ENCODE results near the gene DUSP28. TPM values are rescaled to one million over a fixed set of nuclear protein-coding genes. Genes with fewer than 3 reads are reported as not detected.

The DUSP28 gene
- total RNA-seq, 1 experiment from 2014 or later: 8.6 TPM

- no peaks in the 10 kb centered on the region for H3K27me3 ChIP-seq (replicated peaks)
- H3K9me3 ChIP-seq (replicated peaks): no peaks in the 10 kb centered on the region
- no peak overlapping the region for H3K27ac ChIP-seq
- no peak overlapping the region for H3K4me3 ChIP-seq
- H3K36me3 ChIP-seq: peaks cover 59% of the 10 kb centered on the region
- DNase-seq (ENCODE audit: low read depth in 1 of 2, low spot score in 2 of 2): no peak
- H3K4me1 ChIP-seq (replicated peaks): peaks cover 9% of the 10 kb centered on the region
Observed at GRCh38 chr2:240576436-240577205, 16.5 kb downstream of the DUSP28 start.

- no peaks in the 10 kb centered on the region for H3K27me3 ChIP-seq (replicated peaks)
- H3K9me3 ChIP-seq (replicated peaks): no peaks in the 10 kb centered on the region
- H3K36me3 ChIP-seq: peaks cover 59% of the 10 kb centered on the region
- peaks cover 9% of the 10 kb centered on the region for H3K4me1 ChIP-seq (replicated peaks)
- DNase-seq (ENCODE audit: low read depth in 1 of 2, low spot score in 2 of 2): no peak
- H3K4me3 ChIP-seq: no peak overlapping the region
- H3K27ac ChIP-seq: no peak overlapping the region
Observed at GRCh38 chr2:240577281-240578109, 17.3 kb downstream of the DUSP28 start.

- H3K27ac ChIP-seq: no peak overlapping the region
- H3K27me3 ChIP-seq (replicated peaks): no peaks in the 10 kb centered on the region
- H3K36me3 ChIP-seq: peaks cover 59% of the 10 kb centered on the region
- DNase-seq (ENCODE audit: low read depth in 1 of 2, low spot score in 2 of 2): no peak
- no peak overlapping the region for H3K4me3 ChIP-seq
- peaks cover 9% of the 10 kb centered on the region for H3K4me1 ChIP-seq (replicated peaks)
- no peaks in the 10 kb centered on the region for H3K9me3 ChIP-seq (replicated peaks)
Observed at GRCh38 chr2:240578110-240578450, 17.9 kb downstream of the DUSP28 start.

GRCh38 chr2:240578488-240578887 lies 18.3 kb downstream of the DUSP28 start:
- DNase-seq (ENCODE audit: low read depth in 1 of 2, low spot score in 2 of 2): no peak
- no peaks in the 10 kb centered on the region for H3K27me3 ChIP-seq (replicated peaks)
- no peaks in the 10 kb centered on the region for H3K9me3 ChIP-seq (replicated peaks)
- H3K4me3 ChIP-seq: no peak overlapping the region
- peaks cover 59% of the 10 kb centered on the region for H3K36me3 ChIP-seq
- H3K27ac ChIP-seq: no peak overlapping the region
- peaks cover 9% of the 10 kb centered on the region for H3K4me1 ChIP-seq (replicated peaks)

- peaks cover 62% of the 10 kb centered on the region for H3K36me3 ChIP-seq
- peaks cover 9% of the 10 kb centered on the region for H3K4me1 ChIP-seq (replicated peaks)
- H3K27me3 ChIP-seq (replicated peaks): no peaks in the 10 kb centered on the region
- no peaks in the 10 kb centered on the region for H3K9me3 ChIP-seq (replicated peaks)
- no peak overlapping the region for H3K27ac ChIP-seq
- H3K4me3 ChIP-seq: no peak overlapping the region
- no peak for DNase-seq (ENCODE audit: low read depth in 1 of 2, low spot score in 2 of 2)
Observed at GRCh38 chr2:240579071-240579762, 19.1 kb downstream of the DUSP28 start.

GRCh38 chr2:240579771-240580614 lies 19.8 kb downstream of the DUSP28 start:
- Histone ChIP-seq H3K4me1 (replicated peaks) (peaks cover 13% of the 10 kb centered on the region), H3K4me3 (no peak overlapping the region), H3K27me3 (replicated peaks) (no peaks in the 10 kb centered on the region), H3K36me3 (peaks cover 63% of the 10 kb centered on the region), H3K9me3 (replicated peaks) (no peaks in the 10 kb centered on the region), H3K27ac (no peak overlapping the region)
- peak in 1 of 2 experiments; percentile 12 for DNase-seq (ENCODE audit: low read depth in 1 of 2, low spot score in 2 of 2)

- H3K36me3 ChIP-seq: peaks cover 53% of the 10 kb centered on the region
- no peaks in the 10 kb centered on the region for H3K9me3 ChIP-seq (replicated peaks)
- no peak overlapping the region for H3K4me3 ChIP-seq
- no peaks in the 10 kb centered on the region for H3K27me3 ChIP-seq (replicated peaks)
- no peak overlapping the region for H3K27ac ChIP-seq
- peaks cover 19% of the 10 kb centered on the region for H3K4me1 ChIP-seq (replicated peaks)
- no peak for DNase-seq (ENCODE audit: low read depth in 1 of 2, low spot score in 2 of 2)
Observed at GRCh38 chr2:240581811-240582210, 21.7 kb downstream of the DUSP28 start.

- H3K36me3 ChIP-seq: peaks cover 45% of the 10 kb centered on the region
- H3K27ac ChIP-seq: no peak overlapping the region
- H3K9me3 ChIP-seq (replicated peaks): no peaks in the 10 kb centered on the region
- DNase-seq (ENCODE audit: low read depth in 1 of 2, low spot score in 2 of 2): no peak
- H3K4me3 ChIP-seq: no peak overlapping the region
- H3K4me1 ChIP-seq (replicated peaks): peaks cover 24% of the 10 kb centered on the region
- no peaks in the 10 kb centered on the region for H3K27me3 ChIP-seq (replicated peaks)
Observed at GRCh38 chr2:240582781-240583180, 22.6 kb downstream of the DUSP28 start.

- Histone ChIP-seq H3K4me3 (no peak overlapping the region), H3K36me3 (peaks cover 37% of the 10 kb centered on the region), H3K4me1 (replicated peaks) (peaks cover 24% of the 10 kb centered on the region), H3K27me3 (replicated peaks) (no peaks in the 10 kb centered on the region), H3K27ac (no peak overlapping the region), H3K9me3 (replicated peaks) (no peaks in the 10 kb centered on the region)
- no peak for DNase-seq (ENCODE audit: low read depth in 1 of 2, low spot score in 2 of 2)
Observed at GRCh38 chr2:240583774-240584173, 23.6 kb downstream of the DUSP28 start.

- Histone ChIP-seq H3K27me3 (replicated peaks) (no peaks in the 10 kb centered on the region), H3K4me3 (no peak overlapping the region), H3K9me3 (replicated peaks) (no peaks in the 10 kb centered on the region), H3K36me3 (peaks cover 29% of the 10 kb centered on the region), H3K27ac (no peak overlapping the region), H3K4me1 (replicated peaks) (peaks cover 24% of the 10 kb centered on the region)
- no peak for DNase-seq (ENCODE audit: low read depth in 1 of 2, low spot score in 2 of 2)
Observed at GRCh38 chr2:240584486-240585031, 24.4 kb downstream of the DUSP28 start.

- Histone ChIP-seq H3K27ac (no peak overlapping the region), H3K36me3 (peaks cover 25% of the 10 kb centered on the region), H3K27me3 (replicated peaks) (no peaks in the 10 kb centered on the region), H3K4me3 (peak overlapping the region; percentile 80), H3K4me1 (replicated peaks) (peaks cover 19% of the 10 kb centered on the region), H3K9me3 (replicated peaks) (no peaks in the 10 kb centered on the region)
- DNase-seq (ENCODE audit: low read depth in 1 of 2, low spot score in 2 of 2): no peak
Observed at GRCh38 chr2:240585101-240585500, 24.9 kb downstream of the DUSP28 start.

- H3K36me3 ChIP-seq: peaks cover 25% of the 10 kb centered on the region
- no peaks in the 10 kb centered on the region for H3K27me3 ChIP-seq (replicated peaks)
- DNase-seq (ENCODE audit: low read depth in 1 of 2, low spot score in 2 of 2): peak in 1 of 2 experiments; percentile 6
- peak overlapping the region; percentile 56 for H3K27ac ChIP-seq
- H3K4me3 ChIP-seq: peak overlapping the region; percentile 80
- H3K4me1 ChIP-seq (replicated peaks): peaks cover 15% of the 10 kb centered on the region
- no peaks in the 10 kb centered on the region for H3K9me3 ChIP-seq (replicated peaks)
Observed at GRCh38 chr2:240585681-240586197, 25.6 kb downstream of the DUSP28 start.

Data from SJSA1 (cell line).